Non-pigmented ciliary epithelial cell (primary cell): ENCODE results near the gene KCNG2.
A peak's percentile ranks its signal among the peaks of the same experiment; 100 is the strongest.

Experiments
- DNase-seq: peaks from one replicate; pipeline ENCODE4 v3.0.0-alpha.2; 2010; ENCODE audit warnings: low read depth

Gene KCNG2

DNA sequence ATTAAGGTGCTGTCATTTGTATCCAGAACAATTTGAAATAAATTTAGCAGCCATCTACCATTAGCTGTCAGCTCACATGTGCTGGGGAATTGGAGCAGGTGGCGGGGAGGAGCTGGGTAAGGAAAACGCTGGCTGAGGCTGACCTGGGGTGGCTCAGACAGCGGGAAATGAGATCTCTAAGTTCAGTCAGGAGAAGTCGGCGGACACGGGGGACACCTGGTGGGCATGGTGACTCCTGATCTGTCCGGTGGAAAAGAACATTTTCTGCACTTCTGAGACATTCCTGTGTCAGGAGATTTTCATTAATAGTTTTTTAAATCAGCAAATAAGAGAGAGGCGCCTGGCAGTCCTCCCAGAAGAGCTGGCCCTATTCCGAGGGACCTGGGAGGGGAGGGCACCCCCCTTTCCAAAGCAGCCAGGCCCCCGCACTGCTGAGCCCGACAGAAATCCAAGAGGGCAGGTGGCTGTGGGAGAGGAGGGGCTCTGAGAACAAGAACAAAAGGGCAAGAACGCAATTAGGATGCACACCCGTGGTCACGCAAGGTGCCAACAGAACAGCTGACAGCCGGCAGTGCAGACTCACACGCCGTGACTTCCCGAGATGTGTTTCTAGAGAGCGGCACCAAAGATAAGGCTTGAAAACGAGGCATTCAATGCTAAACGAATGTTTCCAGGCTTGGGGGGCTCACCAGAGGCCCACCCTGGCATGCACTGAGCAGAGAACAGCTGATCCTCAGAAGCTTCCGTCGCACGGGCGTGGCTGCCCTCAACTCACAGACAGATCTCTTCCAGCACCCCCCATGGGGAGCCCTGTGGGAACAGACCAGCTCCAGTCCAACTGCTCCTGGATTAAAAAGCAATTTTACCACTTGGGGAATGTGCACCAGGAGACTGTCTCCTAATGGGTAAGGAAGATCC is 127.3 kb downstream of the KCNG2 start:
- no peak for DNase-seq

DNA sequence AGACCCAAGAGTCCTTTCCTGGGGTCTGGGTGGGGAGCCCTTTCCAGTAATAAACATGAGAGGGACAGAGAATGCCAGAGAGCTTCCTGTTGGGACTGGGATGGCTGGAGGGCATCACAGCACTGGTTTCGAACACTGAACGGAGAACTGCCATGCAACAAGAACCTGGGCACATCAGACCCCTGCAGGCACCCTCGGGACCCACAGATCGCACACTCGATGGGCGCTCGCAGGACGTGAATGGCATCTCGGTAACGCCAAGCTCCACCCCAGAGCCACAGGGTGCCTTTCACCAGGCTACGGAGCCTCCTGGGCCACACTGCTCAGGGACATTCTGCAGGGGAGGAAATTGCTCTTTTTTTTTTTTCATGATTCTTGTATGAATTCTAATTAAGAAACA is 128.6 kb downstream of the KCNG2 start:
- no peak for DNase-seq

DNA sequence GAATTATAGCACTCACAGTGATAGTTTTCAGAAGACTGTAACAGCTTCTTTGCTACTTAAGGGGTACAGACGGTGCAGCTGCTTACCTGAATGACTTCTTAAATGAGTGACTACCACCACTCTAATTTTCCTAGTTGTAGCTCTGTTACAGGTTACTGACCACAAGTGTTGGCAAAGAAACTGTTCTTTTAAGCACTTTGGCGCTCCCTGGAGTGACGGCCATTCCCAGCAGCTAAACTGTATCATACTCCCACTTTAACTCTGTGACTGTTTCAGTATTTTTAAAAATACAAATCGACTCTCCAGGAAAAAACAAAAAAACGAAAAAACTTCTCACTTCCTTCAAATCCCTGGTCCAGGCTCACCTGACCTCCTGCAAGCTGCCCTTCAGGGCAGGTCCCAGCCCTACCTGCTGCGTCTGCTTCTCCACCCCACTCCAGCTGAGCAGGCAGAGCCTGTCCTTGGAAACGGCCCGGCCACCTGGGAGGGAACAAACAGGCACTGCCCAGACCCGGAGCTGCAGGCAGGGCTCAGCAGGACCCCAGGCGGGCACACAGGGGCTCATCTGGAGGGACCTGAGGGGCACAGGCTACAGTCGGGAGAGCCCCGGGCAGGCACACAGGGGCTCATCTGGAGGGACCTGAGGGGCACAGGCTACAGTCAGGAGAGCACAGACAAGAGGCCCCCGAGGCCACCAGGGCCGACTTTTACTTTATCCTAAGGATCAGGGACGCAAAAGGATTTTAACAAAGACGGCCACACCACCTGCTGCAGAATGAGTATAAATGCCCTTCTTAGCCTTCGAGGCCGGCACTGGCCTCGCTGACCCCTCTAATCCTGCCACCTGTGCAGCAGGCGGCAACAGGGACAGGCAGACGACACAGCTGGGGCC is 129.2 kb downstream of the KCNG2 start:
- DNase-seq = no peak

GRCh38 chr18:79927607-79928562 is 130.1 kb downstream of the KCNG2 start:
- no peak for DNase-seq

- DNase-seq = no peak
Measured at GRCh38 chr18:79928563-79928960, 130.8 kb downstream of the KCNG2 start.

DNA sequence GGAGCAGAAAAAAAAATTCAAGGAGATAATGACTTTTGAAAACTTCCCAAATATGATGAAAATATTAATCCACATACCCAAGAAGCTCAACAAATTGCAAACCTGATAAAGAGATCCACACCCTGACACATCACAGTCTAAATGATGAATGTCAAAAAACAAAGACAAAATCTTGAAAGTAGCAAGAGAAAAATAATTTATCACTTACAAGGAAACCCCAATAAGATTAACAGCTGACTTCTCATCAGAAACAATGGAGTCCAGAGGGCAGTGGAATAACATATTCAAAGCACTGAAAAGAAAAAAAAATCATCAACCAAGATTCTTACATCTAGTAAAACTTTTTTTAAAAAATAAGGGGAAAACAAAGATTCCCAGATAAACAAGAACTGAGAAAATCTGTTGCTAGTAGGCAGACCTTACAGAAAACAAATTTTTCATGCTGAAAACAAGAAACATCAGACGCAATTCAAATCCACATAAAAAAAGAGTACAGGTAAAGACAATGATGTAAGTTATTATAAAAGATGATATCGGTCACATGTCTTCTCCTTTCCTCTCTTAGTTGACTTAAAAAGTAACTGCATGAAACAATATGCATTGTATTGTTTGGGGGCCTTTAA is 132.4 kb downstream of the KCNG2 start:
- DNase-seq = no peak

- no peak for DNase-seq
Measured at GRCh38 chr18:79931475-79931874, 133.7 kb downstream of the KCNG2 start.

DNA sequence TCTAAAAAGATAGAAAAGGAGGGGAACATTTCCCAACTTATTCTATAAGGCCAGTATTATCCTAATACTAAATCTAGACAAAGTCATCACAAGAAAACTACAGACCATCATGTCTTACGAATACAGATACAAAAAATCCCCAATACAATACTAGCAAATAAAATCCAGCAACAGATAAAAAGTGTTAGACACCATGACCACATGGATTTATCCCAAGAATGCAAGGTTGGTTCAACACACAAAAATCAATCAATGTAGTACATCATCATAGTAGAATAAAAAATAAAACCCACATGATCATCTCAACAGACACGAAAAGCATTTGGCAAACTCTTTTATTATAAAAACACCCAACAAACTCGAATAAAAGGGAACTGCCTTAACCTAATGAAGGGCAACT is 135.2 kb downstream of the KCNG2 start:
- no peak for DNase-seq

GRCh38 chr18:79933765-79934164 is 136.0 kb downstream of the KCNG2 start:
- peak; percentile 34 for DNase-seq

- no peak for DNase-seq
Measured at GRCh38 chr18:79934311-79935097, 136.8 kb downstream of the KCNG2 start.

DNA sequence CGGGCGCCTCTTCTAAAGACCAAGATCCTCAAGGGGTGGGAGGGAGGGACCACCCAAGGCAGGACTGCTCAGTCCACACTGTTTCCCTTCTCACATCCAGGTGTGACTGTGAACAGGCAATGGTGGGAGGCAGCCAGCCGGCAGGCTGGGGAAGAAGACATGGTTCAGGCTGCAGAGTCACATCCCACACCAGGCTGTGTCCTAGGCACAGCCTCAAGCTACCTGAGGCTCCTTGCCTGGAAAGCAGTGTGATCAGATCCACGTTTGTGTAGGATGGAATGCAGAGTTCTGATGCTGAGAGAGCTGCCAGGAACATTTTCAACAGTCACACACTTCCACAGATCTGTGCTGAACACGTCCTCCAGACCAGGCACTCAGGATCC is 137.4 kb downstream of the KCNG2 start:
- no peak for DNase-seq

- DNase-seq = no peak
Measured at GRCh38 chr18:79935499-79935898, 137.8 kb downstream of the KCNG2 start.

GRCh38 chr18:79935925-79936324 is 138.2 kb downstream of the KCNG2 start:
- DNase-seq = no peak

DNA sequence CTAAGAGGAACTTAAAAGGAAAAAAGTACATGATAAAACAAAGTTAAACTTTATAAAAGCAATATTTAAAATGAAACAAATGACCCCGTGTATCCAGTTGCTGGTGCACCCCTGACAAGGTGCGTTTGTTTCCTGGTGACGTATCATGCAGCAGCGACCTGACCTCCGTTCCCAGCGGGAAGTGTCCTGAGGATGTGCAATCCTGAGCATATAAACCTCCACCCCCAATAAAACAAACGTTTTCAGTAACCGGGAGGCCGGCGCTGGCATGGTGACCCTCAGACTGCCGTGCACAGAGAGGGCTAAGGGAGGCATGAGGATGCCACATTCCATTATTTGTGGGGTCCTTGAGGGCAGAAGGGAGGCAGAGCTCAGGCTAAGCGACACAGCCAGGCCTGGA is 138.9 kb downstream of the KCNG2 start:
- DNase-seq = no peak

GRCh38 chr18:79937103-79937860 is 139.5 kb downstream of the KCNG2 start:
- DNase-seq = no peak

DNA sequence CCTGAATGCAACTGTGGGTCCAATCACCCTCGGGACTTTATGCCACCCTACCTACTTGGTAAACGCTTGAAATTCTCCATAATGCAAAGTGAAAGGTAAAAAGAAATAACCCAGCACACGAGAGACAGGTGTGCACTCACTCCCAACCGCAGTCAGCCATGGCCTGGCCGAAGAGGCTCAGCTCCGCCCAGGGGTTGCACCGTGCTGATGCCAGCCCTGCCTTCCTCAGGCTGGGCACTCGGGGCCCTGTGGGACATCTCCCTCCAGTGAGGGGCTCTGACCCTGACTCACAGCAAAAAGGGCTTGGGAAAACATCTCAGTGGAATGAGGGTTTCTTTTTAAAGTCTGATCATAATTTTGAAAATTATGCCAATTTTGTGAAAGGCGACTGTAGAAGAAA is 140.5 kb downstream of the KCNG2 start:
- DNase-seq = no peak

- no peak for DNase-seq
Measured at GRCh38 chr18:79939096-79939495, 141.4 kb downstream of the KCNG2 start.

- no peak for DNase-seq
Measured at GRCh38 chr18:79940126-79940813, 142.5 kb downstream of the KCNG2 start.

DNA sequence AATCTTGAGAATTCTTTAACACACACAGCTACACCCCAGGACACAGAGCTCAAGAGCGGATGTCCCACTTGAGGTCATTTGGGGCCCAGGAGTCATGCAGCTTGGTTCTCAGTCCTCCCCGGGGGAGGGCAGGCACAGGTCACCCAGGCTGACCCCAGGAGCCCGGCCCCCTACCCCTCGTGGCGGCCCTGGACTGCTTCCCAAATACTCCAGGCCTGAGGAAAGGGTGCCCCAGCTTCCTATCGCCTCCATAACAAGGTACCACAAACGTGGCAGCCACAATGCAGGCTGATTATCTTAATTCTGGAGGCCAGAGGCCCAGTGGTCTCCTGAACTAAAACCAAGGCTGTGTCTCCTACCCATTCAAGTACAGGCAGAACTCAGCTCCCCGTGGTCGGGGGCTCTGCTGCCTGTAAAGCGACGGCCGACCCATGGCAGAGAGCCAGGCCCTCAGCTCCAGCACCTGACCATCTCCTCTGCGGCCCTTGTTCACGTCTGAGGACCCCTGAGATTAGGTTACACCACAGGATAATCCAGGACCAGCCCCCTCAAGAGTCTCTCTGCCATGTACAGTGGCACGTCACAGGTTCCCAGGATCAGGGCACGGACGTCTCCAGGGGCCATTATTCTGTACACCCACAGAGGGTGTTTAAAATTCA is 143.2 kb downstream of the KCNG2 start:
- no peak for DNase-seq
